GM12864 (cell line): ENCODE measurements around the gene SNRPE.

Experiments
- DNase-seq: peaks from one replicate; pipeline ENCODE4 v3.0.0-alpha.2; 2011; ENCODE audit warnings: low read depth
- H3K4me3 ChIP-seq: 2 replicates; pipeline ENCODE4 v1.5.1; 2011; ENCODE audit warnings: mild to moderate bottlenecking, low read depth, low read length, control low read depth
- CTCF ChIP-seq: IDR thresholded peaks from 2 replicates; pipeline ENCODE4 v1.5.1; 2011; ENCODE audit warnings: low read depth, mild to moderate bottlenecking, moderate library complexity, low read length, control low read depth, inconsistent platforms; ENCODE audit errors: missing control alignments

Gene SNRPE

GRCh38 chr1:203873094-203873493 is 11.7 kb downstream of the SNRPE start:
- no peak for DNase-seq
- no peak overlapping the region for H3K4me3 ChIP-seq
- TF ChIP-seq CTCF: no peak

DNA sequence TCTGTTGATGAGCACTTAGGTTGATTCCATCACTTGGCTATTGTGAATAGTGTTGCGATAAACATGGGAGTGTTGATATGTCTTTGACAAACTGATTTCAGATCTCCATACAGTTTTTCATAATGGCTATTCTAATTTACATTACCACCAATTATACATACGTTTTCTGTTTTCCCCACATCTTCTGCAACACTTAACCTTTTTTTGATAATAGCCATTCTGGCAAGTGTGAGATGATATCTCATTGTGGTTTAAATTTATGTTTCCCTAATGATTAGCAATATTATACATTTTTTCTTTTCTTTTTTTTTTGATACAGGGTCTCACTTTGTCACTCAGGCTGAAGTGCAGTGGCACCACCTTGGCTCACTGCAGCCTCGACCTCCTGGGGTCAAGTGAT is 17.0 kb downstream of the SNRPE start:
- no peak for DNase-seq
- no peak for TF ChIP-seq CTCF
- H3K4me3 ChIP-seq: no peak overlapping the region

GRCh38 chr1:203880606-203881005 is 19.2 kb downstream of the SNRPE start:
- DNase-seq: no peak
- TF ChIP-seq CTCF: no peak
- no peak overlapping the region for H3K4me3 ChIP-seq

DNA sequence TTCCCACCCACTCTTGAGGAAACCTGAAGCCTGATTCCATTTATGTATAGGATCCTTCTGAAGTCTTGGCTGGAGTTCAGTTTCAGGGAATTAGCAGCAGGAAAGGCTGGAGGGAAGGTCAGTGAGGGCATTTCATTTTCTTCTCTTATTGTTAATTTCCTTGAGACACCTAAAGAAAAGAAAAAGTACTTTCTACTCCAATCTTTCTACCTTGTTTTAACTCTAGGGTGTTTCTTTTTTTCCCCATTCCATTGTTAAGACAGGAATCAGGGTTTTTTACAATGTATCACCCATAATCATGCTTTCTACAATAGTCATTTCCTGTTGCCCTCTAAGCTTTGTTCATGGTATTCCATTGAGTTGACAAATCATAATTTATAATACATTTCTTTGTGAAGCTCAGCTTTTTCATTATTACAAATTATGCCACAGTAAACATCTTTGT is 27.4 kb downstream of the SNRPE start:
- TF ChIP-seq CTCF: no peak
- DNase-seq: no peak
- H3K4me3 ChIP-seq: no peak overlapping the region

DNA sequence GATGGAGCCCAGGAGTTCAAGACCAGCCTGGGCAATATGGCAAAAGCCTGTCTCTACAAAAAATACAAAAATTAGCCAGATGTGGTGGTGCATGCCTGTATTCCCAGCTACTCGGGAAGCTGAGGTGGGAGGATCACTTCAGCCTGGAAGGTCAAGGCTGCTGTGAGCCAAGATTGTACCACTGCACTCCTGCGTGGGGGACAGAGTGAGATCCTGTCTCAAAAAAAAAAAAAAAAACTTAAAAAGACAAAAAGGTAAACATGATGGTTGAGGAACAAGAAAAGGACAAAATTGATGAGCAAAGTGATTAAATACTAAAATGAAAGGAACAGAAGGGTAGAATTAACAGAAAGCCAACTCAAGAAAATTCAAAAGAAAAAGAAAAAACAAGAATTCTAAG is 30.6 kb downstream of the SNRPE start:
- no peak for DNase-seq
- TF ChIP-seq CTCF: no peak
- no peak overlapping the region for H3K4me3 ChIP-seq

DNA sequence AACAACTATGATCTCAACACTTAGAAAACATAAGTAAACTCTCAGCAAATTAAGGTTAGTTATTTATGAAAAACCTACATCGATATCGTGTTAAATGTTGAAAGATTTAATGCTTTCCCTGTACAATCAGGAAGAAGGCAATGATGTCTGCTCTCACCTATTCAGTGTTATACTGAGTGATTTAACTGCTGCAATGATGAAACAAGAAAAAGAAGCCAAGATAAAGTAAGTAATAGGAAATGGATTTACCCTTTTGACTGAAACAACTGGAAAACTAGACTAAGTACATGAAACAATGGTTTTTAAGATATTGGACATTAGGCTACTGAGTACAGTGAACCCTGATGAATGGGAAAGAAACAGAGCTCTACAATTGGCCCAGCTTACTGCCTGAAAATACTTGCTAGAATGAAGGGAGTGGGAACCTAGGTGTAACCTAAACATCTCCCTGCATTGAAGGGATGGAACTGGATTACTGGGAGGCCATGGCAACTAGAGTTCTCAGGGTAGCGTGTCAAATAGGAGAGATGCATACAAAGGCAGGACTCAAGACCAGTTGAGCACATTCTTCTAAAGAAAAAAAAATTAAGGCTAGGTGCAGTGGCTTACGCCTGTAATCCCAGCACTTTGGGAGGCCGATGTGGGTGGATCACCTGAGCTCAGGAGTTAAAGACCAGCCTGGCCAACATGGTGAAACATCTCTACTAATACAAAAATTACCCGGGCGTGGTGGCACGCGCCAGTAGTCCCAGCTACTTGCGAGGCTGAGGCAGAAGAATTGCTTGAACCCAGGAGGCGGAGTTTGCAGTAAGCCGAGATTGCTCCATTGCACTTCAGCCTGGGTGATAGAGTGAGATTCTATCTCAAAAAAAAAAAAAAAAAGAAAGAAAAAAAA is 37.3 kb downstream of the SNRPE start:
- no peak for TF ChIP-seq CTCF
- no peak for DNase-seq

GRCh38 chr1:203899353-203899716 is 37.9 kb downstream of the SNRPE start:
- DNase-seq: no peak
- TF ChIP-seq CTCF: no peak
- H3K4me3 ChIP-seq: no peak overlapping the region

More for the DNA sequence above, 37.3 kb downstream of the SNRPE start:
- H3K4me3 ChIP-seq: no peak overlapping the region
